NOMO-1 treated with dmso at 0.1 percent for 144 hours (cell line): ENCODE measurements around the gene RANBP1.

Experiments used
- DNase-seq: peaks from one replicate; lab custom pipeline; 2025; ENCODE audit not compliant: unreplicated experiment; lab: John Stamatoyannopoulos, UW

The RANBP1 gene

DNA sequence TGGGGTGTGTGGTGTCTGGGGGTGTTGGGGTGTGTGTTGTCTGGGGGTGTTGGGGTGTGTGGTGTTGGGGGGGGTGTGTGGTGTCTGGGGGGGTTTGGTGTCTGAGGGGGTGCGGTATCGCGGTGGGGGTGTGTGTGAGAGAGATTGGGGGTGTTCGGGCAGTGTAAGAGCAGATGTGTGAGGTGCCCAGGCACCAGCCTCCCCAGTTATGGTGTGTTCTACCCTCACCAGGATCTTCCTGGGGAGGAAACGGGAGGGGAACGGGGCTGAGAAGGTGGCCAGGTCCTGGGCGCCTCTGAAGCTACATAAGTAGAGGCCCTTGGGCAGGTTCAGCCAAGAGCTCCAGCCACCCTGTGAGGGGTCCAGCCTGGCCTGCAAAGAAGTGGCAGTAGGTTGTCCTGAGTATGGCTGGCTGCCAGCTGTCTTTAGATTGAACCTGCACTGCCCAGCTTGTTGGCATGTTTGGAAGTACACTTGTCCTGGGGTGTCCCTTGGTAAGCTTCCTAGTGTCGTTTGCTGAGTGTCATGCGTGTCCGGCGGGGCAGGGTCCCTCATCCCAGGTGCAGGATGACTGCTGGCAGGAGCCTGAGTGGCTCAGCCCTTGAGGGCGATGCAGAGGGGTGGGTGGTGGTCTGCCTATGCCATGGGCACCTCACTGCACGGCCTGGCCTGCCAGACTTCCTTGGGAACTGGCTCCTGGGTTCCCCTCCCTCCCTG is 7.6 kb downstream of the RANBP1 start:
- no peak for DNase-seq

DNA sequence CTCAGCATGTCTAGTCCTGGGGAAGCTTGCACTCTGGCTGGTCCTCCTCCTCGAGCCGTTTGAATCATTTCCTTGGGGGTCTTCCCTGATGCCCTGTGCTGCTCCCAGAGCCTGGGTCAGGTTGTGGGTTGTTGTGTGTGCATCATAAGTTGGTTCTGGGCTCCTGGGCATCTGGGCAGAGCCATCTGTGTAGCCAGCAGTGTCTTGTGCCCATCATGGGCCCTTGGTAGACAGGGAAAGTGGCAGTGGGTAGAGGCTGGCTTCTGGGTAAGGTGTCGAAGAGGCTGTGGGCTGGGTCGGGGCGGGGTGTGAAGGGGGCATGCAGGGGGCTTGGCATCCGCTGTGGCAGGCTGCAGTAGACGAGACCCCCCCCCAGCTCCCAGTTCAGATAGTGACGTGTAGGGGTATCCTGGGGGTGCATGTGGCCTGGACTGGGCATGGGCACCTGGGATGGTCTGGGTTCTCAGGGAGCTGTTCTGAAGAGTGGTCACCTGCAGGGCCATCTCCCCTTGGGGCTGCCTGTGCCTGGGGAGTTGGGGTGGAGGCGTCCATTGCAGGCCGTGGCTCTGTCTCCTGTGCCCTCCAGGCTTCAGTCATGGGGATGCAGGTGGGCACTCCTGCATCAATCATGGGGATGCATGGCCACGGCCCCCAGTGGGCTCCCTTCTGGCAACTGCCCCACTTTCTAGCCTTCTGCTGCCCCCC is 8.3 kb downstream of the RANBP1 start:
- DNase-seq, result no peak

DNA sequence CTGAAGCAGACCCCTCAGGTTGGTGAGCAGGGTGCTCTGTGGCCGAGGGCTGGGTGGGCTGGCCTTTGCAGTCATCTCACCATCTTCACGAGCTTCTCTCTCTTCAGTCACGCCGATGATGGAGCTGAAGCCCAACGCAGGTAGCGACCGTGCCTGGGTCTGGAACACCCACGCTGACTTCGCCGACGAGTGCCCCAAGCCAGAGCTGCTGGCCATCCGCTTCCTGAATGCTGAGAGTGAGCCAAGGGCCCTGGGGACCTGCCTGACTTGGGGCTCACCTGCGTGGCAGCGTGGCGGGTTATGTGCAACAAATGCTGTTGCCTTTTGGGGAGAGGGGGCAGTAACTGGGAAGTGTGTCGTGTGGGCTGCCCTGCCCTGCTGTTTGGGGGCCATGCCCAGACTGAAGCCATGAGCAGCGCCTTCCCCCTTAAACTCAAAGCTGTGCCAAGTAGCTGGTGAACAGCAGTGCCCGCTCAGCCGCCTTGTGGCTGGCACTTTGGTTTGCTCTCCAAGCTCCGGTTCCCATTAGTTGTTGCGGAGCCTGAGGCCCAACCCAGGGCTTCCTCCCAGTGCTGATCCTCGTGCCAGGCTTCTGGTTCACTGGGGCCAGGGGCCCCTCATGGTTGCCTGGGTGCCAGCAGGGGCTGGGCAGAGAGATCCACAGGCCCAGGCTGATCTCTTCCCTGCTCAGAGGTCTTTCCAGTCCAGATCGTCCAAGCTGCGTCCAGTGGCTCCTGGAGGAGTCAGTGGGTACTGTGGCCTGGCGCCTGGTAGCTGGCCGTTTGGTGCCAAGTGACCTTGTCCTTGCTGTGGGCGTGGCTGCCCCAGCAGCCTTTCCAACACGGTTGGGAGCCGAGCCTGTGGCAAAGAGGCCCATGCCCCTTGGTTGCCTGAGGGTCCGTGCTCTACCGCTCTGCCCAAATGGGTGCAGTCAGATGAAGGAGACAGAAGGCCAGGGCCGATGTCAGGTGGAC is 9.6 kb downstream of the RANBP1 start:
- DNase-seq, result no peak

DNA sequence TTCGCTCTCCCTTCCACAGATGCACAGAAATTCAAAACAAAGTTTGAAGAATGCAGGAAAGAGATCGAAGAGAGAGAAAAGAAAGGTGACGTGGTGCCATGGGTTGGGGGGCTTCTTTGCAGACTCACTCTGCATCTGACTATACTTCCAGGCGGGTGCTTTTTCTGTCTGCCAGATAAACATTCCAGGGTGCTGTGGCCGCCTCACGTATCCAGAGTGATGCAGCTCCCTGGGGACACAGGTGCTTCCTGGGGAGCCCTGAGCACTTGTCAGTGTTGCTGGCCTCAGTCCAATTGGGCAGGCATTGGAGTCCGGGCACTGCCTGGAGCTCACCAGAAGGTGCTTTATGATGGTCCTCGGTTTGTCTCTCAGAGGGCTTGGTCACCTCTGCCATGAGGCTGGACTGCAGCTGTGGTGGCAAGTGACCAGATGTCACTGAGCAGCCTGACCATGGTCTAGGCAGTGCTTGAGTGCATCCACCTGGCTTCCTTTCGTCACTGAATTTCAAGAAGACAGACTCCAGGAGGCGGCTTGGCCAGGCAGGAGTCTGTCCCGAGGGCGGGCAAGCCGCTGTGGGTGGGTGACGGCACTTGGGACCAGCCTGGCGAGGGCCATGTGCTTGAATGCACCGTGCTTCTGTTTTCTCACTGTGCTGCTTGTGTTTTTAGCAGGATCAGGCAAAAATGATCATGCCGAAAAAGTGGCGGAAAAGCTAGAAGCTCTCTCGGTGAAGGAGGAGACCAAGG is 10.6 kb downstream of the RANBP1 start:
- DNase-seq, result no peak

DNA sequence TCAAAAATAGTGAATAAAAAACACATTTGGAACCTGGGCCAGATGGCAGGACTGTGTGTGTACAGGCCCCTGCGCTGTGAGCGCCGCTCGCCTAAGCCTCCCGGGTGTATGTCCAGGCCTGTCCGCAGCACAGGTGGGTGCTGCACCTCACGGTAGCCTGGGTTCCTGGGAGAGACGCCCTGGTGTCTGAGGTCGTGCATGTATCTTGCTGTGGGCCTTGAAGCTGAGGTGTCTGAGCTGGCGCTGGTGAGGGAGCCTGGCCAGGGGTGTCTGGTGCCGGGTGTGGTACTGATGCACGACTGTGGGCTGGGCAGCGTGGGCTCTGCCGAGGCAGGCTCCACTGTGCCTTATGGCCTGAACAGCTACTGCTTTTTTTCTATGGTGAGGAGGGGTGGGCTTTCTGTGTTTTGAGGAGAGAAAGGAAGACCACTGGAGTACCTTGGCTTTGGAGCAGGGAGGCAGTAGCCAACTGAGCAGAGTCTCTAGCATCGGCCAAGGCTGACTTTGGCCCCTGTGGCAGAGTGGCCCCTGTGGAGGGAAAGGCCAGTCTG is 11.5 kb downstream of the RANBP1 start:
- no peak for DNase-seq

DNA sequence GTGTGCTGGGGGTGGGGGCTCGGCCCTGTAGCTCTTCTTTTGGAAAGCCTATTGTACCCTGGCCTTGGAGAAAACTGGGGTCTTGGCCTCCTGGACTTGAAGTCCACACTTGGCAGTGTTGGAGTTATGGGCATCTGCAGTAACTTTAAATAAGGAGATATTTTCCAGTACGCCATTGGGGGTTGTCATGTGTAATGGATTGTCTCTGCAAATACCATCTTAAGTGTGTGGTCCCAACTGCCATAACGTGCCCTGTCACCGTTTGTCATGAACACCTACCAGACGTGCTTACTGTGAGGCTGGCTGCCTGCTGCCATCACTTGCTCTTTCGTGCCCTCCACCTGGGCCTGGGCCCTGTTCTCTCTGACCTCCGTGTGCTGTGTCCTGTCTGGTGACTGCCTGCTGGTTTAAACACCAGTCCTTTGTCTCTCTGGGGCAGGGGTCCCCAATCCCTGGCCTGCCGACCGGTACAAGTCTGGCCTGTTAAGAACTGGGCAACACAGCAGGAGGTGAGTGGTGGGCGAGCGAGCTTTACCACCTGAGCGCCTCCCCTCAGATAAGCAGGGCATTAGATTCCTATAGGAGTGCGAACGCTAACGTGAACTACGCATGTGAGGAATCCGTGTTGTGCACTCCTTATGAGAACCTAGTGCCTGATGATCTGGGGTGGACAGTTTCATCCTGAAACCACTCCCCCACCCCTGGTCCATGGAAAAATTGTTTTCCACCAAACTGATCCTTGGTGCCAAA is 12.1 kb downstream of the RANBP1 start:
- no peak for DNase-seq

DNA sequence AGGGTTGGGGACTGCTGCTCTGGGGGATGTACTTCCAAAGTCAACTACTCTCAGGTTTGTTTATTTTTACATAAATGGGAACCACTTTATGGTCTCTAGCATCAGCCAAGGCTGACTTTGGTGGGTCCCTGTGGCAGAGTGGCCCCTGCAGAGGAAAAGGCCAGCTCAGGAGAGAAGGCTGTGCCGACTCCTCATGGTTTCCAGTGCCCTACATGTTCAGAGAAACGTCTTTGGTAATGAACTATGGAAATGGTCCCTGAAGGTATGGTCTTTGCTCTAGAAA is 12.7 kb downstream of the RANBP1 start:
- no peak for DNase-seq

DNA sequence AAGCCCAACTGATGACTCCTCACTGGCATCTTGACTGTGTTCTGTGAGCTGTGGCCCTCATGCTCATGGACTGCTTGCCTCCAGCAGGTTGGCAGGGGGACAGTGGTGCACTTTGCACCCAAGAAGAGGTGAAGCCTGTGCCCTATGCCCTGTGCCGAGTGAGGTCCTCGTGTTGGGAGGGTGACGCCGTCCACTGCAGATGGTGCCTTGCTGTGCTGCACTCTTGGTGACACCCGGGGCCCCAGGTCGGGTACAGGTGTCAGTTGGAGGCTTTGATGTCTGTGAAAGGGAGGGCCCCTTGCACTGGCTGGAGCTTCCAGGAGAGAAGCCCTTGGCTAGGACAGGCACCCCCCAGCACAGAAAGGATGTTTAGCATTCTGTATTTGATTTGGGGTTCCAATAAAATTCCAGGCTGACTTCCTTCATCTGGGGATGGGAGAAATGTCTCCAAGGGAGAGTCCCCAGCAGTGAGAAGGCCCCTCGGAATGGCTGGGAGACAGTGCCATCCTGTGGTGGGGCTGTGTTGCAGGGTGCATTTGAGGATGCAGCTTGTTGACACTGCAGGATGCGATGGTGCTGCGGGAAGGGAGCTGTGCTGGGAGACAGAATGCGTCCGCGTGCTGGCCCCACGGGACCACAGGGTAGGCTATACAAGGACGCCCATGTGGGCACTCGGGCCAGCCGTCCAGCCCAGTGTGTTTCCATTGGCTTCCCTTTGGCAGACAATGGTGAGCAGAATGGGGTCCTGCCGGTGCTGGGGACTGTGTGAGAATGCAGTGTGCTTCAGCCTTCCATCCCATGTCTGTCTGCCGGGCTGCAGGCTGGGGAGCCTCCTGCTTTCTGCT is 13.2 kb downstream of the RANBP1 start:
- no peak for DNase-seq

DNA sequence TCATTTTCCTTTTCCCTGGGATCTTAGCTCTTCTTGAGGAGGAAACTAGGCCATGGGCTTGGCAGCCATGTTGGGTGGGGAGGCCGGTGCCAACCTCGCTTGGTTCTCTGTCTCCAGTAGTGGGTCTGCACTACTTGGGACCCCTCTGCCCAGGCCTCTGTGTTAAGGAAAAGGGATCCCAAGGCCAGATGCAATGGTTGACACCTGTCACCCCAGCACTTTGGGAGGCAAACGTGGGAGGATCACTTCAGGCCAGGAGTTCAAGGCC is 13.8 kb downstream of the RANBP1 start:
- DNase-seq, result no peak

DNA sequence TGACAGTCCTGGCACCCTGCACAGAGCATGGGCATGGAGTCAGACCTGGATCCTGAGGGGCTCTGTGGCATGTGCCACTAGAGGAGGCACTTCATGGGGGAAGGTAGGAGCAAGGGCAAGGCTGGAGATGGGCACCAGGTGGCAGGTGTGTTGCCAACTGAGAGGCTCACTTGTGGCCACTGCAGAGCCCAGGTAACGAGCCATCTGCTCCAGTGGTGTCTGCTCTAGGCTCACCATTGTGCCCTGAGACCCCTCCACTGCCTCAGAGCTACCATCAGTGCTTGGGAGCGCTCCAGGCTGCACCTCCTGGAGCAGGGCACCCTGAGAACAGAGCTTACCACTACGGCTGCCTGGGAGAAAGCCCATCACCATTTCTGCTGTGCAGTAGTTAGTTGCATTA is 14.4 kb downstream of the RANBP1 start:
- DNase-seq, result no peak

DNA sequence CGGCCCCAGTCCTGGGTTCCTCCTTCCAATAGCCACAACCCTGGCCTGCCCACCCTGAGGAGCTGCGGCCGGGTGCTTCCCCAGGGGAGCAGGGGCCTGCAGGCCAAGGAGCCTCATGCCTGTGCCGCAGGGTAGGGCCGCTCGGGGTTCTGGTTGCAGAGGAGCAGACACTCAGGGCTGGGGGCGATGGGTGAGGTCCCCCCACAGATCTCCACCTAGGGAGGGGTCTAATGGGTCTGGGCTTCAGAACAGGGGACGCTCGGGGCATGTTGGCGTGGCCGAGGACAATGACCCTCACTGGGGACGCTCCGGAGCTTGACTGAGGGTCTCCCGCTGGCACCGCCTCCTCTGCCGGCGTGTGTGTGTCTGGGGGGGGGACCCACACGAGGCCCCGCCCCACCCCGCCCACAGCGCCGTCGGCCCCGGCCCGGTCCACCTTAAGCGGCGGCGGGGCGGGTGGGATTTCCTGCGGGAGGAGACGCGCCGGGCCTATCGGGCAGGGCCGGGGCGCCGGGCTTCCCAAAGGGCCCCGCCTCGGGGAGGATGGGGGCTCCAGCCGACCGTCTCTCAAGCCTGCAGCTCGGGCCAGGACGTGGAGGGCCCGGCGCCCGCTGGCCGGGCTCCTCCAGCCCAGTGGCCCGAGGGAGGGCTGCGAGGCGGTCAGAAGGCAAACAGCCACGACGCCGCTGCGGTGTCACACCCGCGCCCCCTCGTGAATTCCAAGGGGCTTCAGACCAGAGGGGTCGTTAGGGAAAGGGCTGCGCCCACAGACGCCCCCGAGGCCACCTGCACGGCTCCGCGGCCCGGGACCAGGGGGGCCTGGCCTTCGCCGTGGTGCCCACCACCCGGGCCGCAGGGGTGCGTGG is 15.1 kb downstream of the RANBP1 start:
- peak; percentile 30 for DNase-seq

DNA sequence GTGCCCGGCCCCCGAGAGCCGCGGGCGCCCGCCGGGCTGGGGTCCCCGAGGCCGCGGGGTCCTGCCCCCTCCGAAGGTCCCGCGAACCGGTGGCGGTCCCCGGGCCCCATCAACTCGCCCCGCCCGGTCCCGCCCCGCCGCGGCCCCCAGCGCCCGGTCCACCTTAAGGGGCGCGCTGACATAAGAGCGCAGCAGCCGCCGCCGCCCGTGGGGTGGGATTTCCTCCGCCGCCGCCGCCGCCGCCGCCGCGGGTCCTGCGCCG is 15.6 kb downstream of the RANBP1 start, which contains the start of gene ZDHHC8:
Gene ZDHHC8 (plus strand): TSS at position 208 of the 262 bp plus-strand sequence. CDS start 144 bp downstream, outside the sequence.
- no peak for DNase-seq

DNA sequence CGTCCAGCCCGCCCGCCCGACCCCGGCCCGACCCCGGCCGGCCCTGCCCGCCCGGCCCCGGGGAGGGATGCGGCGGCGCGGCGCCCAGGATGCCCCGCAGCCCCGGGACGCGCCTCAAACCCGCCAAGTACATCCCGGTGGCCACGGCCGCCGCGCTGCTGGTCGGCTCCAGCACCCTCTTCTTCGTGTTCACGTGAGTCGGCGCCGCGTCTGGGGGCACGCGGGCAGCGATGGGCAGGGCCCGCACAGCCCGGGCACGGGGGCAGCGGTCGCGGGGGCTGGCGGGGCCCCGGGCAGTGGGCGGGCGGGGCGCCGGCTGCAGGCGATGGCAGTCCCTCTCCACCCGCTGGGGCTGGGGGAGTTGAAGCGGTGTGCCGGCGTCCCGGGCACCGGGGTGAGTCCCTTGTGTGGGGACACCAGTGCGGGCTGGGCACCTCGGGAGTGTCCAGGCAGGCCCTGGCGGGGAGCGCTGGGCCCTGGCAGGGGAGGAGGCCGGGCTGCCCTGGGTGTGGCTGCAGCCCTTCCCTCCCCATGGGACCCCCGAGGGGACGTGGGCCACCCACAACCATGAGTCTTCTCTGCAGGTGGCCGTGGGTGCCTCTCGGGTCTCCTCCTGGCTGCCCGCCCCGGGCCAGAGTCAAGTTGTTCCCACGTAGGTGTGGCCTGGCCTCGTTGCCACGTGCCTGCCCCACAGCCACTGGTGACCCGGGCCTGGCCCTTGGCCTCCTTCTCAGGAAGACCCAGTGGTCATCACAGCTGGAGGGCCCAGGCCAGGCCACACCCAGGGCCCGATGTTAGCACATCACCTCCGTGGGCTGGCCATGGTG is 16.2 kb downstream of the RANBP1 start:
- no peak for DNase-seq

DNA sequence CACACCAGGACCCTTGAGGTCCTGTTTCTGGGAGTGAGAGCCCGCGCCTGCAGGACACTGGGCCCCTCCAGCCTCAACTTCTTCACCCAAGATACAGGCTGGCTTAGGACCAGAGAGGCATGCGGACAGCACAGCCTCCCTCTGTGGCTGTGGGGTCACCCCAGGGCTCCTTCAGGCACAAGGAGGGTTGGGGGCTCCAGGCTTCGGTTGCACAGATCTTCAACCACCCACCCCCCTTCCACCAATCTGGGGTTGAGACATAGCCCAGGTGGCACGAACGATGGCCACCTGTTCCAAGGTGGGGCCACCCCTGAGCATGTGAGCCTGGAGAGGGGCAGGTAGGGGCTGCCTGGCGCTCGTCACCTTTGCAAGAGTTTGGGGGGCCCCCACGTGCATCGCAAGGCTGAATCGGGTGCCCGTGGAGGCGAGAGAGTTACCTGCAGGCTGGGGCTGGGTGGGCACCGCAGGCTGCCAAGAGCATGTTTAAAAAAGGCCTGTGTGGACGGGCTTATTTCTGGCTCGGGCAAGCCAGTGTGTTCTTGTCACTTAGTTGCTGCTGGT is 16.9 kb downstream of the RANBP1 start:
- DNase-seq, result no peak

DNA sequence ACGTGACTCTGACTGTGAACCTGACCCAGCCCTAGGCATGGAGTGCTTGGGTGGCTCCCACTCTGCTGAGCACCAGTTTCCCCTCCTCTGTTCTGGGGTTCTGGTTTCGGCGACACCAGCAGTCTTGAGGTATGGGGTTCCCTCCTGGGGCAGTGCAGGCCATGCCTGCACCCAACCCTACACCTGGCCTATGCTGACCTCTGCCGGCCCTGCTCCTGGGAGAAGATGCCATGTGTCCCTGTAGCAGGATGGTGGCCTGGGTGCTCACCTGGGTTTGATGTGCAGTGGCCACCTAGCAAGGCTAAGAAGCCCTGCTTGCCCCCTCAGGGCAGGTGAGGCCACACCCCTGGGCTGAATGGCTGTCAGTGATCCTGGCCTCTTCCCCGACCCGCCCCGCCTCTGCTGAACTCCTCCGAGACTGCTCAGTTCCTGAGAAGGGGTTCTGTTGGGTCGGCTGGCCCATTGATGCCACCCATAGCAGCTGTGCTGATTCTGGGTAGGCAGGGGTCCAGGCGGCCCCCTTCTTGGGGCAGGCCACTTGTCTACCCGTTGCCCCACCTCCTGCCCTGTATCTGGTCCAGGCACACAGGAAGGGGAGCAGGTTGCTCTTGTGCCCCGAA is 18.1 kb downstream of the RANBP1 start:
- DNase-seq, result no peak

DNA sequence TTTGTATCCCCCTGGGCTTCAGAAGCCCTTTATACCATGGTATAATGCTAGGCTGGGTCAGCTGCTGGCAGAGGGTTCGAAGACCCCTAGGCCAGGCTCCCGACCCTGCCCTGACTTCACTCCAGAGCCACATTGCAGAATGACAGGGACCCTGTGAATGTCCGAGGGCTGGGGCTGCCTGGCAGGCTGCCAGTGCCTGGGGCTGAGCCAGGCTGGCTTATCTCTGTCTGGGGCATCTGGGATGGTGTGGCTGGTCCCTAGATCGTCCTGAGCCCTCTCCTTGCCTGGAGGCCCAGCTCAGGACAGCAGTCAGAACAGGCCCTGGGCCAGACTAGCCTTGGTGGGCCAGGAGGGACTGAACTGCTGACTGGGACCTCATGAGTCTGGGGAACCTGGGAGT is 19.4 kb downstream of the RANBP1 start:
- DNase-seq, result no peak
